Loucy (cell line): Measurements from ENCODE around the gene SLC2A11.

Source experiments
- H2AFZ ChIP-seq: fragments of 200-600 bp; sonication (generic); 2 replicates; pipeline ENCODE4 v1.6.0; 2016; ENCODE audit warnings: antibody characterized with exemption, mild to moderate bottlenecking, low read length, moderate library complexity
- H3F3A ChIP-seq: fragments of 200-600 bp; 2 replicates; pipeline ENCODE4 v1.6.0; 2016; ENCODE audit warnings: antibody characterized with exemption, low read depth, mild to moderate bottlenecking
- H3K27me3 ChIP-seq: fragments of 200-600 bp; sonication (generic); 2 replicates; pipeline ENCODE4 v1.6.1; 2014; ENCODE audit warnings: low read length, mild to moderate bottlenecking; ENCODE audit not compliant: insufficient read depth, poor library complexity, severe bottlenecking
- H3K36me3 ChIP-seq: fragments of 200-600 bp; sonication (generic); 2 replicates; pipeline ENCODE4 v1.6.1; 2016; ENCODE audit warnings: low read length; ENCODE audit not compliant: insufficient read depth
- H3K4me1 ChIP-seq: fragments of 200-600 bp; sonication (generic); 2 replicates; pipeline ENCODE4 v1.5.1; 2014; ENCODE audit warnings: low read length, mild to moderate bottlenecking; ENCODE audit not compliant: insufficient read depth, poor library complexity, severe bottlenecking
- H3K4me2 ChIP-seq: fragments of 200-600 bp; sonication (generic); 2 replicates; pipeline ENCODE4 v1.6.0; 2014; ENCODE audit warnings: antibody characterized with exemption, low read length, low read depth, mild to moderate bottlenecking; ENCODE audit not compliant: poor library complexity, severe bottlenecking
- H3K4me3 ChIP-seq: fragments of 200-600 bp; sonication (generic); 2 replicates; pipeline ENCODE4 v1.5.1; 2014; ENCODE audit warnings: low read length, mild to moderate bottlenecking, mixed read lengths; ENCODE audit not compliant: poor library complexity, severe bottlenecking
- H3K79me2 ChIP-seq: fragments of 200-600 bp; sonication (generic); 2 replicates; pipeline ENCODE4 v1.6.1; 2014; ENCODE audit warnings: low read length; ENCODE audit not compliant: insufficient read depth
- H3K9ac ChIP-seq: fragments of 200-600 bp; sonication (generic); 2 replicates; pipeline ENCODE4 v1.6.0; 2014; ENCODE audit warnings: mild to moderate bottlenecking, low read depth, low read length, moderate library complexity; ENCODE audit not compliant: poor library complexity, severe bottlenecking
- H3K9me2 ChIP-seq: fragments of 200-600 bp; sonication (generic); replicated peaks from 2 replicates; pipeline ENCODE4 v1.6.1; 2016; ENCODE audit warnings: low read depth, low read length, mixed read lengths
- H3K9me3 ChIP-seq: fragments of 200-600 bp; sonication (generic); 2 replicates; pipeline ENCODE4 v1.6.1; 2014; ENCODE audit warnings: mild to moderate bottlenecking, antibody characterized with exemption, low read length, low read depth; ENCODE audit not compliant: insufficient read depth
- H4K20me1 ChIP-seq: fragments of 200-600 bp; sonication (generic); 2 replicates; pipeline ENCODE4 v1.6.0; 2014; ENCODE audit warnings: antibody characterized with exemption, low read length, mild to moderate bottlenecking; ENCODE audit not compliant: insufficient read depth, poor library complexity, severe bottlenecking
- CTCF ChIP-seq: fragments of 200-600 bp; sonication (generic); conservative IDR thresholded peaks from 2 replicates; pipeline ENCODE4 v1.5.1; 2014; ENCODE audit warnings: mild to moderate bottlenecking, antibody characterized with exemption, low read length
- EZH2phosphoT487 ChIP-seq: fragments of 200-600 bp; IDR thresholded peaks from 2 replicates; pipeline ENCODE4 v1.6.1; 2018; ENCODE audit warnings: antibody characterized with exemption, mild to moderate bottlenecking, moderate library complexity, borderline replicate concordance

SLC2A11 gene

GRCh38 chr22:23910496-23911190, 53.0 kb downstream of the SLC2A11 start:
- no peak overlapping the region for H2AFZ ChIP-seq
- H3K36me3 ChIP-seq: no peaks in the 10 kb centered on the region
- no peaks in the 10 kb centered on the region for H3F3A ChIP-seq
- H3K4me3 ChIP-seq: no peak overlapping the region
- H3K79me2 ChIP-seq: peaks cover 11% of the 10 kb centered on the region; the same call in 1 of the 2 replicates
- no peaks in the 10 kb centered on the region for H3K9me3 ChIP-seq
- no peak for TF ChIP-seq CTCF
- no peak for TF ChIP-seq EZH2phosphoT487
- peaks cover 44% of the 10 kb centered on the region for H3K4me1 ChIP-seq
- H3K9ac ChIP-seq: peak overlapping the region; percentile 28
- H4K20me1 ChIP-seq: no peaks in the 10 kb centered on the region
- H3K9me2 ChIP-seq: no peaks in the 10 kb centered on the region
- no peaks in the 10 kb centered on the region for H3K27me3 ChIP-seq
- peak overlapping the region; percentile 18 for H3K4me2 ChIP-seq

GRCh38 chr22:23911318-23911980, 53.8 kb downstream of the SLC2A11 start:
- Histone ChIP-seq H3K9ac (peak overlapping the region; percentile 28), H3K79me2 (peaks cover 11% of the 10 kb centered on the region; the same call in 1 of the 2 replicates), H3K27me3 (no peaks in the 10 kb centered on the region), H3K4me3 (no peak overlapping the region), H3K4me2 (peak overlapping the region; percentile 94), H3K9me2 (no peaks in the 10 kb centered on the region), H4K20me1 (no peaks in the 10 kb centered on the region), H2AFZ (no peak overlapping the region), H3F3A (no peaks in the 10 kb centered on the region), H3K9me3 (no peaks in the 10 kb centered on the region), H3K4me1 (peaks cover 44% of the 10 kb centered on the region), H3K36me3 (no peaks in the 10 kb centered on the region)
- TF ChIP-seq EZH2phosphoT487: no peak
- TF ChIP-seq CTCF: no peak

- Histone ChIP-seq H3K36me3 (no peaks in the 10 kb centered on the region), H3K79me2 (peaks cover 11% of the 10 kb centered on the region; the same call in 1 of the 2 replicates), H3K9me3 (no peaks in the 10 kb centered on the region), H3K4me2 (peak overlapping the region; percentile 94), H3K9ac (peak overlapping the region; percentile 97), H4K20me1 (no peaks in the 10 kb centered on the region), H3F3A (no peaks in the 10 kb centered on the region), H3K9me2 (no peaks in the 10 kb centered on the region), H3K4me1 (peaks cover 44% of the 10 kb centered on the region), H3K4me3 (peak overlapping the region; percentile 79), H2AFZ (no peak overlapping the region), H3K27me3 (peaks cover 4% of the 10 kb centered on the region)
- no peak for TF ChIP-seq CTCF
- TF ChIP-seq EZH2phosphoT487: no peak
Observed at GRCh38 chr22:23912293-23912903, 54.7 kb downstream of the SLC2A11 start.
